ENCODE data around the gene YJEFN3.

The YJEFN3 gene

DNA sequence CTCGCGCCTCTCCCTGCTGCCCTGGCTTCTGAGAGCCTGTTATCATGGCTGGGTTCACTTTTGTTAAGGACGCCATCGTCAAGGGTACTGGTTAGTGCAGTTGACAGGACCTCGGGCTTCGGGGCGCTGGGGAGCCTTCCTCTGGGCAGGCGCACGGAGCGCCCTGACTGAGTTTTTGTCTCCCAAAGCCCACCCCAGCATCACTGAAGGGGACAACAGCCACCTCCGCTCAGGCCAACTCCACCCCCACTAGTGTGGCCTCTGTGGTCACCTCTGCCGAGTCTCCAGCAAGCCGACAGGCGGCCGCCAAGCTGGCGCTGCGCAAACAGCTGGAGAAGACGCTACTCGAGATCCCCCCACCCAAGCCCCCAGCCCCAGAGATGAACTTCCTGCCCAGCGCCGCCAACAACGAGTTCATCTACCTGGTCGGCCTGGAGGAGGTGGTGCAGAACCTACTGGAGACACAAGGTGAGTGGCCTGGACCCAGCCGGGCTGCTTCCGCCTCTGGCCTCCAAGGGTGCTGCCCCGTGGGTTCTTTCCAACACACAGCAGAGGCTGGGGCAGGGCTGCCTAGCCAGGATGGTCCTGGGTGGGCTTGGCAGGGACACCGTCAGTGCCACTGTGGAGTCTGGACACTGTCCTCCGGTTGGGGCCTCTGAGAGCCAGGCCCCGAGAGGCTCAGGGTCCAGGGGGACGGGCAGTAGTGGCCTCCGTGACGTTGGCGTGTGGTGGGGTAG lies 30.3 kb upstream of the YJEFN3 start:
- no peak for DNase-seq

DNA sequence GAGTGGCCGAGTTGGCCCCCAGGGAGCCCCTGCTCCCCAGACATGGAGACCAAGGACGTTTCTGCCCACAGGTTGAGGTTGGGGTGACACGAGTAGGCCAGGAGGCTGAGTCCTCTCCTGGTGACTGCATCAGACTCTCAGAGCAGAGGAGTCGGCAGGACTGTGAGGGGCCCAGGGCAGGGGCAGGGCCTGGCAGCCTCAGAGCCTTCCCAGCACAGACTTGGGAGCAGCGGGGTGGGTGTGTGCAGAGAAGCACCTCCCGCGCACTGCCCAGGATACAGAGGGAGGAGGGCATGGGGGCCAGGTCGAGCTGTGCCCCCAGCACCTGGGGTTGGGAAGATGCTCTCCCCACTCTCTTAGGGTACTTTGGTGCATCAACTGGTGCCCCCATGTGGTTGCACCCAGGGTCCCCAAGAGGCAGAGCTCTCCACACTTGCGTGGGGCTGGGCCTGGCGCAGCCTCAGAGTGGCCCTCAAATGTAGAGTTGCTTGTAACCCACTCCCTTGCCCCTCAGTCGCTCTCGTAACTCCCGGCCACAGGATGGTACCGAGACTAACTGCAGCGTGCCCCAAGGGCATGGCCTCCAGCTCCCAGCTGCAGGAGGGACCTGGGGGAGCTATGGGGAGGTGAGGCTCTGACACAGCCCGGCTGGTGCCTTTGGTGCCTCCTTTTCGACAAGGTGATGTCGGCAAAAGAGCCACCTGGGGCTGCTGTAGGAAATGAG lies 29.3 kb upstream of the YJEFN3 start:
- DNase-seq = no peak

DNA sequence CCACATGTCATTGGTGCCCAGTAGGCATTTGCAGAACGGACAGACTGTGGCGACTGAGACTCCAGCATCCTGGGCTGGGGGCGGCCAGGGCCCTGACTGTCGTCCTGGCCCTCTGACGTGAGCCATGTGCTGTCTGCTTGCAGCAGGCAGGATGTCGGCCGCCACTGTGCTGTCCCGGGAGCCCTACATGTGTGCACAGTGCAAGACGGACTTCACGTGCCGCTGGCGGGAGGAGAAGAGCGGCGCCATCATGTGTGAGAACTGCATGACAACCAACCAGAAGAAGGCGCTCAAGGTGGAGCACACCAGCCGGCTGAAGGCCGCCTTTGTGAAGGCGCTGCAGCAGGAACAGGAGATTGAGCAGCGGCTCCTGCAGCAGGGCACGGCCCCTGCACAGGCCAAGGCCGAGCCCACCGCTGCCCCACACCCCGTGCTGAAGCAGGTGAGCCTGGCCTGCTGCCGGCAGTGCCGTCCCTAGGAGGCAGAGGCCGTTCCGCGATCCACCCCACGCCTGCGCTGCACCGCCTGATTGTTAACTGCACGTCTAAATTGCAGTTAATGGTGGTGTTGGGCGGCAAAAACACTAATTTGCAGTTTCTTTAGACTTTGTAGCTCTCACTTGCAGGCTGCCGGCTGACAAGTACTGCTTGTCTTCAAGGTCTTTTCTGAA lies 27.6 kb upstream of the YJEFN3 start:
- DNase-seq = no peak

DNA sequence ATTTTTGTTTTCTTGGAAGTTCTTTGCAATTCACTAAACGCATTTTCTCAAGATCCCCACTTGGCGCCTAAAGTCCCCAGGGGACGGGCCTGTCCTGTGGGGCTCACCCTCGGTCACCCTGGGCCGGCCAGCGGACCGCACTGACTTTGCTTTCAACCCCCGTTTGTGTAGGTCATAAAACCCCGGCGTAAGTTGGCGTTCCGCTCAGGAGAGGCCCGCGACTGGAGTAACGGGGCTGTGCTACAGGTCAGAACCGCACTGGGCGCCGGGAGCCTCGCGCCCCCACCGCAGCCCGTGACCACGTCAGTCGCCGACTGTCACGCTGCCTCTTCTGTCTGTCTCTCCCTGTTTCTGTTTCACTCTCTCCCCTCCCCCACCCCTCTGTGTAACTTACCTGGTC lies 26.9 kb upstream of the YJEFN3 start:
- DNase-seq = no peak

DNA sequence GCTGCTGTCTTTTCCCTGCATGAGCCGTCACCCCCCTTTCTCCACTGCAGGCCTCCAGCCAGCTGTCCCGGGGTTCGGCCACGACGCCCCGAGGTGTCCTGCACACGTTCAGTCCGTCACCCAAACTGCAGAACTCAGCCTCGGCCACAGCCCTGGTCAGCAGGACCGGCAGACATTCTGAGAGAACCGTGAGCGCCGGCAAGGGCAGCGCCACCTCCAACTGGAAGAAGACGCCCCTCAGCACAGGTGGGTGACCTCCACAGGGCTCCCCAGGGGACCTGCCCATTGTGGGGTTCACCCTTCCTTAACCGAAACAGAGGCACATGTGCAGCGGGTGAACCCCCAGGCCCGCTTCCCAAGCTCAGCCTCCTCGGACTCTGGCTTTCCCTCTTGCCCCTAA lies 26.4 kb upstream of the YJEFN3 start:
- DNase-seq = no peak

DNA sequence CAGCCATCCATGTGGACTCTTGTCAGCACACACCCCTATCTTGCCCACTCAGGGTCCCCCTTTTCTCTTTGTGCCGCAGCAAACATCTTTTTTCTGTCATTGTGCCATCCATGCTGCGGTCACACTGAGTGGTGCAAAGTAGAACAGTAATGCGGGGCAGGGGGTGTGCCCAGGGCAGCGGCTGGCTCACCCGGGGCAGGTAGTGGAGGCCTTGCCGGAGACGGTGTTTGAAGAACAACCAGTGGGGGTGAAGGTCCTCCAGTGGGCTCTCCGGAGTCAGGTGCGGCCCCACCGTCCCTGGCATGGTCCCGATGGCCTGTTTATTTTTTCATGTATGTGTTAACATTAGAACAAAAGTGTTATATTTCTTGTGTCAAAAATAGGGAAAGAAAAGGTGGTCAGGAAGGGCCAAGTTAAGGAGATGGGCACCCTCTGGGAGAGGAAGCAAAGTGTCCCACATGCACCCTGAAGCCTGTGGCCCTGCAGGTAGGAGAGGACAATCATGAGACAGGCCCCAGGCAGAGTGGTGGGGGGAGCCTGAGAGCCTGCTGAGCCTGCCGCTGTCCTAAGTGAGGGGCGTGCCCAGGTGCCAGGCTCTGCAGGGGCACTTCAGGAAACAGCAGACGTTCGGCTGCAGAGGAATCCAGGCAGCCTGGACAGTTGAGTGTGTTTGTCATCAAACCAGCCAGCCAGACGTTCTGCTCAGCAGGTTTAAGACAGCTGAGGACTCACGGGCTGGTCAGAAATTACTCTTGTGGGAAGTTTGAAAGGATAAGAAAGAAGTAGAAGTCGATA lies 25.7 kb upstream of the YJEFN3 start:
- no peak for DNase-seq

DNA sequence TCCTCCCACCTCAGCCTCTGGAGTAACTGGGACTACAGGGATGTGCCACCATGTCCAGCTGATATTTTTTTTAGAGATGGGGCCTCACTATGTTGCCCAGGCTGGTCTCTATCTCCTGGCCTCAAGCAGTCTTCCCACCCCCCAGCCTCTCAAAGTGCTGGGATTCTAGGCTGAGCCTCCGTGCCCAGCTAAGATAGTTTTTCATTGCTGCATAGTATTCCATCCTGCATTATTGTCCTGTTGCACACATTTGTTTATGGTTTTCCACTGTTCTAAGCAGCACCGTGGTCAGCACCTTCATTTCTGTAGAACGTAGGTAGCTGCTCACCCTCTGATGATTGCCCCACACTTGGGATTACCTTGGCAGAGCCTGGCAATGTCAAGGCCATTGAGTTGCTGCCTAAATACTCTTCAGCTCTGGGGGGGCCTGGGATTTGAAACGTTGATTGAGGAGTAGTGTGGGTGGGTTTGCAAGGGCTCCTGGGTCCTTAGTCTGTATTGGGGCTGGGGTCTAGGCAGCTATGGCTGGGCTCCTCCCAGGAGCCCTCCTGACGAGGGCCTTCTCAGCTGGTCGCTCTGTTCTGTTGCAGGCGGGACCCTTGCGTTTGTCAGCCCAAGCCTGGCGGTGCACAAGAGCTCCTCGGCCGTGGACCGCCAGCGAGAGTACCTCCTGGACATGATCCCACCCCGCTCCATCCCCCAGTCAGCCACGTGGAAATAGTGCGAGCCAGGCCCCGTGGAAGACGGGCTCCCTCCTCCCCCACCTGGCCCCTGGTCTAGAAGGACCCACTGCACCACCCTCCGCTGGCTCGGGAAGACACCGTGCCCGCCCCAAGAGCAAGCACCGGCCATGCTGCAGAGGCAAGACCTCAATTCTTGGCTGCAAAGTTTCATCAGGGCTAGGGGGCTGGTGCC lies 23.7 kb upstream of the YJEFN3 start:
- DNase-seq = no peak

DNA sequence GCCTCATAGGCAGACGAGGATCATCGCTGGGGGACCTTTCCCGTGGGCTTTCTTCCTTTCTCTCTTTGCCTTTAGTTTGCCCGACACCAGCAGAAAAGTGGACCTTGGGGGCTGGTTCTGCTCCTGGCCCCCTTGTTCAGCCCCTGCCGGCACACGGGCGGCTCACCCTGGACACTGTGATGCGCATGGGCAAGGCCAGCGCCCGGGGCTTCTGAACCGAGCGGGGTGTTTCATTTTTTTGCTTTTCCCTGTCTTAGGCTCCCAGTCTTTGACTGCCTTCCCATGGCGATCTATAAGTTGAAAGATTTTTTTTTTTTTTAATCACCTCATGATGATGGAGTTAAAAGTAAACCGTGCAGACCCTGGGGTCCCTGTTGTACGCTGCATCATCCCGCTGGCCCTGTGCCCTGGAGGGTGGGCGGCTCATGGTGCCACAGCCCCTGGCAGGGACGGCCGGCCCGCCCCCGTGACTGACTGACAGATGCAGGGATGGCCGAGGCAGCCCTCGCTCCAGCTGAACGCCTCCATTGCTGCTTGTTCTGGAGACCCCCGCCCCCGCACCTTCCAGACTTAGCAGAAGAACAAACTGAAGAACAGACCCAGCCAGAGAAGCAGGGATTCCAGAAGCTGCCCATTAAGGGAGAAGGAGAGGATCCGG lies 22.9 kb upstream of the YJEFN3 start:
- no peak for DNase-seq

DNA sequence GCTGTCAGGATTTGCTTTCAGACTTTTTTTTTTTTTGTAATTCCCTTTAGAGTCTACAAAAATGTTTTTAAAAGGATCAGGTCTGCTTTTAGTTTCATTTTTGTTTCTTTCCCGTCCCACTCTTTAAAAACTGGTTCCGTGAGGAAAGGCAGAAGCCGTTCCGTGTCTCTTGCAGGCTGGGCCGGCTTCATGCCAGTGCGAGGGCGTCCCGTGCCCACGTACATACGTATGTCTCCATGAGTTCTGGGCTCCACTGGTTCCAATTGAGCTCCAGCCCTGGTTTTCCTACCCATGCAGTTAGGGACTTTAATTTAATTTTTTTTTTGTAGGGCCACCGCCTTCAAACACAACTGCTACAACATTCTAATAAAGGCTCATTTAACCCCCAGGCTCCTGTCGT lies 22.1 kb upstream of the YJEFN3 start:
- no peak for DNase-seq

DNA sequence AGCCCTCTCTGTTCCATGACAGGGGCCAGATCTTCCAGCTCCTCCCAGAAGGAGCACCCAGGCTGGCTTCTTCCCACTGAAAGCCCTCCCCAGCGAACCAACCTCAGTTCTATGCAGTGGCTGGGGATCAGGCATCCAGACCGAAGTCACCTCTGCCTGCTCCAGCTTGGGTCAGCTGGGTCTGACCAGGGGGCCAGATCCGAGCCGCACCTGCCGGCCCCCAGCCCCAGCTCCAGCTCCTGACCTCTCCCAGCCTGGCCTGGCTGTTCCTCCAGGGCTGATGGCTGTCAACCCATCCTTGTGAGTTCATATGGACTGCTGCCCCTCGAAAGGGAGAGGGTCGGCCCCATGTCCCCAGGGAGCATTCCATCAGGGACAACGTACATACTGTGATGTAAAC lies 21.4 kb upstream of the YJEFN3 start:
- DNase-seq = no peak

DNA sequence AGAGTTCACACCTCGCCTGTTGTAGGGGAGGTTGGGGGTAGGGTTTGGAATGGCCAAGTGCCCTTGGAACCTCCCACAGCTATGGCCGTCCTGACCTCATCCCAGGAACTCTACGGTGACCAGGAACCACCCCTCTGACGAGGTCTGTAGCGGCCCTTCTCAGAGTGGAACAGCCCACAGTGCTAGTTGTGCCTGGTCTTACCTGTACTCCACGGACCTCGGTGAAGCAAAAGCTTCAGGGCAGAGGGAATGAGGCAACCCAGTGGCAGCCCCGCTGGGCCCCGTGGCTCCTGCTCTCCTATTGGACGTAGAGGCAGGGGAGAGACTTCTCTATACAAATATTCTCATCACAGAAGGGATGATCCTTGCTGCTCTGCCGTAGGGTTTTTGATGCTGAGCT lies 20.5 kb upstream of the YJEFN3 start:
- DNase-seq = no peak

DNA sequence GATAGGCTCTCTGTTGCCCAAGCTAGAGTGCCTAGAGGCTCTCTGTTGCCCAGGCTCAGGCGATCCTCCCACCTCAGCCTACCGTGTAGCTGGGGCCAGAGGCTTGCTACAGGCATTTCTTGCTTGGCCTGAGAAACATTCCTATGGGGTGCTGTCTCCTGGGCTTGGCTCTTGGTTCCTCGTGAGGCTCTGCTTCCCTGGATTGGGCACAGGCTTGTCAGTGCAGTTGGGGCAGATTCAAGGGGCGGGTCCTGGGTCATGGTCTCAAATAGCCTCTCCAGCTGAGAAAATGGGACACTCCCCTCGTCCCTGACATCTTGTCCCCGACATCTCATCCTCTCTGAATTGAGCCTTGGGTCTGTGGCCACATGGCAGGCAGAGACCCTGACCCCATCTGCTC lies 18.3 kb upstream of the YJEFN3 start:
- DNase-seq = no peak

DNA sequence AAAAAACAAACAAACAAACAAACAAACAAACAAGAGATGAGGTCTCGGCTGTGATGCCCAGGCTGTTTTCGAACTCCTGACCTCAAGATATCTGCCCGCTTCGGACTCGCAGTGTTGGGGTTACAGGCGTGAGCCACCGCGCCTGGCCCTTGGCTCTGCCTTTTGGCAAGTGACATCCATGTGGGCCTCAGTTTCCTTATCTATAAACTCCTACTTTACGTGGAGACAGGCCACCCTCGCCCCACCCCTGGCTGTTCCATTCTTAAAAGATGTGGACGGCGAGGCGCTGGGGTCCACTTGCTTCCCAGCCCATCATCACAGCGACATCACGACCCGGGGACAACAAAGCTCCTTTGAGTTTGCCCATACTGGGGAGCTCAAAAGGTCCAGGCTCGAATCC lies 15.0 kb upstream of the YJEFN3 start:
- DNase-seq = no peak

DNA sequence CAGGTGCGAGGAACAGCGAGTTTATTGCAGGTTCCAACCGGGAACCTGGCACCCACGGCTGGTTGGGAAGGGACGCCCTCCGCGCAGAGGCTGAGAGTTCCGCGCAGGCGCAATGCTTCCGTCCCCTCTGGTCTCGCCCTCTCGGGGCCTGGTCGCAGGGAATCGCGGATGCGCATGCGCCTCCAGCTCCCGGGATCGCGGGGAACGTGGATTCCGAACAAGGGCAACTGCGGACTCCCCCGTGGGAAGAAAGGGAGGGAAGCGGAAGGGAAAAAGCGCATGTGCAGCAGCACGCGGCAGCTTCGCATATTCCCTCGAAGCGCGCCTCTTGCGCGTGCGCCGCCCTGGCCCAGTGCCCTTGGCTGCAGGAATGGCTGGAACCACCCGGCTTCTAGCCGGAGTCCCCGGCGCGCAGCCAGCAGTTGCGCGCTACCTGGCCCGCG lies 14.5 kb upstream of the YJEFN3 start:
- no peak for DNase-seq

DNA sequence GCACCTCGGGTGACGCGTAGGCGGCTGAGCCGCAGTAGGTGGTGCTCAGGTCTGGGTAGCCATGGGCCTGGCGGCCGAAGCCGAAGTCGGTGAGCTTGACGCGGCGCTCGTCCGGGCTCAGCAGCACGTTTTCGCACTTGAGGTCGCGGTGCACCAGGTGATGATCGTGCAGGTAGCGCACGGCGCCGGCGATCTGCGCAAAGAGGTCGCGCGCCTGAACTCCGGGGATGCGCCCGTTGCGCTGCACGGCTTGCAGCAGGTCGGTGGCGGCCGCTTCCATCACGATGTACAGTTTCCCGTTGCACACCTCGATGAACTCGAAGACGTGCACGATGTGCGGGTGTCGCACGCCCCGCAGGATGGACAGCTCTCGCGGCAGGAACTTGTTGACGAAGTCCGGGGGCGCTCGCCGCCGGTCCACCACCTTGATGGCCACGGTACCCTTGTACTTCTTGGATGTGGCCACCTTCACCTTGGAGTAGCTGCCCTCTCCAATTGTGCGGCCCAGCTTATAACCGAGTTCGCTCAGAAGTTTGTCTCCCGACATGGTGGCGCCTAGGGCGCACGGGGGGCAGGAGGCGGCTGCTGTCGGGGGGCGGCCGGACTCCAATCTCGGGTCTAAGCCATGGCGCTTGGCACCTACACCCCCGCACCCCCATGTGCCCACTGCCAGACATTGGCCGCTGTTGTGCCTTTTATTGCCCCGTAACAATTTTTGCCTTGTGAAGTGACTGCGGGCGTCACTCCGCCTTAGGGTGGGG lies 13.7 kb upstream of the YJEFN3 start, which contains the start of gene TSSK6:
Gene TSSK6 (minus strand): TSS at position 668 of the 761 bp plus-strand sequence. CDS start 121 bp downstream, at position 547.
- DNase-seq = no peak

DNA sequence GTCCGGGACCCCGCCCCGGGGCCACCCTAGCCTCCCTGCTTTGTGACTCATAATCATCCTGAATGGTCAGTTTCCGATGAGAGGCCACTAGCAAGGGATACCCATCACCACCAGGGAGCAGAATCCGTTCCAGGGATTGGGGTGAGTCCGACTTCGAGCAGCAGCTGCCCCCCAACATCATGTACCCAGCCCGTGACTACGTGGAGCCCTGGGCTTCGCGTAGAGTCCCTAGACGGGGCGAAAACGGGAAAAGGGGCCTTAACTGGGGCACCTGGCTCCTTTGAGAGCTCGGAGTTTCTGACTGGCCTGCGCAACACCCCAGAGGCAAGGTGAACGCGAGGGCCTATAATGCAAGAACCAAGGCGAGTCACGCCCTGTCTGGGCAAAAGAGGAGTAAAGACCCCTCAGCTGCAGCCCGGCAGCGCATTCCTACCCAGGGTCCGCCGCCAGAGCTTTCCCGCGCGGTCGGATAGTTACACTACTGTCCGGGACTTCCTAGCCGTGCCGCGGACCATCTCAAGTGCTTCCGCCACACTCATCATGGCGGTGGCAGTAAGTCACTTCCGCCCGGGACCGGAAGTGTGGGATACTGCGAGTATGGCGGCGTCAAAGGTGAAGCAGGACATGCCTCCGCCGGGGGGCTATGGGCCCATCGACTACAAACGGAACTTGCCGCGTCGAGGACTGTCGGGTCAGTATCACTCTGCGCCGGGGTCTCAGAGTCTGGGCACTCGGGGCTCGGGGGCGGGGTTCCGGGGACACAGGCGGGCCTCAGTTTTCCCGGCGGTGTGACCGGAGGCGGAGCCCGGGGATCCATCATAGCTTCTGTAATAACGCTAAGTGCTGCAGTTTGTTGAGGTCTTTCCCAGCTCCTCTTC lies 12.8 kb upstream of the YJEFN3 start, which contains the start of gene NDUFA13:
Gene NDUFA13 (plus strand): TSS at position 584 of the 878 bp plus-strand sequence. CDS start 14 bp downstream, at position 598.
- peak; percentile 72 to 94 (median 86) for DNase-seq

DNA sequence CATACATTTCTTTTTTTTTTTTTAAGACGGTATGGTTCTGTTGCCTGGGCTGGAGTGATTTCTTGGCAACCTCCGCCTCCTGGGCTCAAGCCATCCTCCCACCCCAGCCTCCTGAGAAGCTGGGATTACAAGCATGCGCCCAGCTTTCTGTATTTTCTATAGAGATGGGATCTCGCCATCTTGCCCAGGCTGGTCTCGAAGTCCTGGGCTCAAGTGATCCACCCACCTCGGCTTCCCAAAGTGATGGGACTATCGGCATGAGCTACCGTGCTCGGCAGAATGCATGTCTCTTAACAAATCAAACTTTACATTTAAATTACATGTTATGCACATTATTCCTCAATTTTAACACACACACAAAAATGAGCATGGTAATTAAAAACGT lies 11.5 kb upstream of the YJEFN3 start:
- DNase-seq = no peak

DNA sequence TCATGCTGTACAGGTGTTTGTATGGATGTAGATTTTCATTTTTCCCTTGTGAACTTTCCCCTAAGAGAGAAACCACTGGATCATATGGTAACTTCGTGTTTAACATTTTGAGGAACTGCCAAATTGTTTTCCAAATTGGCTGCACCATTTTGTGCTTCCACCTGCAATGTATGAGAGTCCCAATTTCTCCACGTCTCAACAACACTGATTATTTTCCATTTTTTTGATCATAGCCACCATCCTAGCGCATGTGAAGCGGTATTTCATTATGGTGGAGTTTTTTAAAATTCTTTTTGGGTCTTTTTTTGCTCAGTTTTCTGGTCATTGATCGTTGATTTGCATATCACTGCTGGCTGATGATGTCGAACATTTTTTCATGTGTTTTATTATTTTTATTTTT lies 7.7 kb upstream of the YJEFN3 start:
- no peak for DNase-seq

DNA sequence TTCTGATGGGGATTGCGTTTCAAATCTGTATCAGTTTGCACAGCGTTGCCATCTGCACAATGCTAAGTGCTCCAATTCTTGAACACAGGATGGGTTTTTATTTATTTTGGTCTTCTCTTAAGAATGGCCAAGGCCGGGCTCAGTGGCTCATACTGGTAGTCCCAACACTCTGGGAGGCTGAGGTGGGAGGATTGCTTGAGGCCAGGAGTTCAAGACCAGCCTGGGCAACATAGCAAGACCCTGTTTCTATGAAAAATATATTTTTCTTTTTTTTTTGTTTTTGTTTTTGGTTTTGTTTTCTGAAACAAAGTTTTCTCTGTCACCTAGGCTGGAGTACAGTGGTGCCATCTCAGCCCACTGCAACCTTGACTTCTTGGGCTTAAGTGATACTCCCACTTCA lies 5.5 kb upstream of the YJEFN3 start:
- DNase-seq = no peak

Measured in activated CD4-positive, CD25-positive, alpha-beta regulatory T cell (primary cell).